ENCODE results near the gene PIEZO1.
"Not testable (repeated sequence)": the region's sequence is repeated elsewhere in the genome, so short reads cannot be mapped to it uniquely, and the experiment has no call there.

PIEZO1 gene

GRCh38 chr16:88685156-88686061 is 99.6 kb downstream of the PIEZO1 start:
- DNase-seq: no peak

DNA sequence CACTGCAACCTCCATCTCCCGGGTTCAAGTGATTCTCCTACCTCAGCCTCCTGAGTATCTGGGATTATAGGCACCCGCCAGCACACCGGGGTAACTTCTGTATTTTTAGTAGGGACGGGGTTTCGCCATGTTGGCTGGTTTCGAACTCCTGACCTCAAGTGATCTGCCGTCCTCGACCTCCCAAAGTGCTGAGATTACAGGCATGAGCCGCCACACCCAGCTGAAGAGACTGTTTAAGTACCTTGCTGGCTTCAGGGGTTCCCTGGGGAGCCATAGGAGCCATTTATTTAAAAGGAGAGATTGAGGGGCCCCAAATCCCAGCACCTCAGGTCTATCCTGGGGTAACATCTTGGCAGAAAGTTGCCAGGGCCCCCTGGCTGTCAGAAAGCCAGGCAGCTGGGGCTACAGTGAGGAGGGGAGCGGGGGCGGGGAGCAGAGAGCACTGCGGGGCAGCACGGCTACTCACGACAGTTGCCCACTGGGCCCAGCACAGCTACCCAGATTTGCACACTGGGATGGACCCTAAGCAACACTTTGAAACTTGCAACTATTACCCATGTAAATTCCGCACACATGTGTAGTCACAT is 100.4 kb downstream of the PIEZO1 start:
- DNase-seq: no peak

- DNase-seq: no peak
Observed at GRCh38 chr16:88681709-88682451, 103.1 kb downstream of the PIEZO1 start.

DNA sequence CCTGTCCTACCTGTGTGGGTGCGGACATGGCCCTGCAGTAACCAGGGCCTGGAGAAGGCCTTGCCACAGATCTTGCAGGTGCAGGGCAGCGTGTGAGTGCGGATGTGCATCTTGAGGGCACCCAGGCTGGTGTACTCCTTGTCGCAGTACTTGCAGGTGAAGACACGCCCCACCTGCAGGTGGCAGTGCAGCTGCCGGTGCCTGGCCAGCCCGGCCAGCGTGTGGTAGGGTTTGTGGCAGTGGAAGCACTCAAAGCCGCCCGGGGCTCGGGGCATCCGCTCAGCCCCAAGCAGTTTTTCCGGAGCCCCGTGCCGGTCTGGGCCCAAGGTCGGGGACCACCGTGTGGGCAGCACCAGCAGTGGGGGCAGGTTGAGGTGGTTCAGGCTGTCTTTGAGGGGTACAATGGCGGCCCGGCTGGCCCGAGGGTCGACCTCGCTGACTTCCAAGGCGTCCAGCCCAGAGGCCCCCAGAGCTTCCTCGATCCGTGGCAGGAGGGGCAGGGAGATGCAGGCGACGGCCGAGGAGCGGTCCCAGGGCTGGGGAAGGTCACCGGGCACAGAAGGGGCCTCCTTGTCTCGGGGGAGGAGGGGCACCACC is 103.8 kb downstream of the PIEZO1 start:
- no peak for DNase-seq

DNA sequence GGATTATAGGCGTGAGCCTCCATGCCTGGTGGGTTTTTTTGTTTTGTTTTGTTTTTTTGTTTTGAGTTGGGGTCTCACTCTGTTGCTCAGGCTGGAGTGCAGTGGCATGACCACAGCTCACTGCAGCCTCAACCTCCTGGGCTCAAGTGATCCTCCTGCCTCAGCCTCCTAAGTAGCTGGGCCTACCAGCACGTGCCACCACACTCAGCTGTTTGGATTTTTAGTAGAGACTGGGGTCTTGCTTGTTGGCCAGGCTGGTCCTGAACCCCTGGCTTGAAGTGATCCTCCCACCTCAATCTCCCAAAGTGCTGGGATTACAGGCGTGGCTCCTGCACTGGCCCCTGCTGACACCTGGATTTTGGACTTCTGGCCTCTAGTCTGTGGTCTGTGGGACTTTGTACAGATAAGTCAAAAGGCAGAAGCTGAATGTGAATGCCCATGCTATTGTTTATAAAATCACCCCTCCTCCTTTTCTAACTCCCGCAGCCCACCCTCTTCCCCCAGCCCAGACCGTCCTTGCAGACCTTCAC is 104.4 kb downstream of the PIEZO1 start:
- DNase-seq: no peak

DNA sequence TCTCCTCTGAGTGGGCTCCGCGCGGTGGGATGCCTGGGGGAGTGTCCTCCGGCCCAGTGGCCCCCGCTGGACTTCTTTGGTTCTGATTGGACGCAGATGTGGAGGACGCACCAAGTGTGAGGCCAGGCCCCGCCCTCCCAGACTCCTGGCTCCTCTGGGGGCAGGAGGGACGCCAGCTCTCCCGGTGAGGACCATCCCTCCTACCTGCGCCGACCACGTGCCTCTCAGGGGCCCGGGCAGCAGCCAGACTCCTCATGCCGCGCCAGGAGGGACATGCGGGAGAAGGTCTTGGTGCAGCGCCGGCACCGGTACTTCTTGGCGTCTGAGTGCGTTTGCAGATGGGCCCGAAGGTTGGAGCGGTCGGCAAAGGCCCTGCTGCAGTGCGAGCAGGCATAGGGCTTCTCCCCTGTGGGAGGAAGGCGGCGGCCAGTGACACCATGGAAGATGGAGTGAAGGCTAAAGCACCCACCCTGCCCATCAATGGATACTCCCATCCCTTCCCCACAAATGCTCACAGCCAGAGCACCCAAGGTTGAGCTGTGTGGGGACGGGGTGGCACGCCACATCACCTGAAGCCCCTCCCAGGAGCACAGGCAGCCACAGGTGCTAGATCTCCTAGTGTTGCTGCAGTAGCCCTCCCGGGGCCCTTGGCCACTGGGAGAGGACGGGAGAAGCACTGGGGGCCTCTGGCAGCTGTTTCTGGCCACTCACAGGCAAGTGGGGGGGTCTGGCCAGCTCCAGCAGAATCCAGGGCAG is 106.6 kb downstream of the PIEZO1 start:
- no peak for DNase-seq

DNA sequence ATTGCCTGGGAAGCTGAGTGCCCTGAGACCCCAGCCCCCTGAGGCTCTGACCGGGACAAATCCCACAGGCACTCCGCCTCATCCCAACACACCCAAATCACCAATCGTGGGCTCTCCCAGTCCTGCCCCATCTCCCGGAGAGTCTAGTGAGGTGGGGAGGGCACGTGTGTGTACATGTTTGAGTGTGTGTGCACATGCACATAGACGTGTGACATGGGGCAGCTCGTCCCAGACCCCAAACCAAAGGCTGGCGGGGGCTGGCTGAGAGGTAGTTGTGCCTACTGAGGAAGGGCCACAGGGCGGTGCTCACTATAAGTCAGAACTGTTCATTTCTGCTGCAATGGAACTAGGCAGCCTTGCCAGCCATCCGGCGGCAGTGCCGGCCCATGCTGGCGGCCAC is 107.3 kb downstream of the PIEZO1 start:
- DNase-seq: no peak

DNA sequence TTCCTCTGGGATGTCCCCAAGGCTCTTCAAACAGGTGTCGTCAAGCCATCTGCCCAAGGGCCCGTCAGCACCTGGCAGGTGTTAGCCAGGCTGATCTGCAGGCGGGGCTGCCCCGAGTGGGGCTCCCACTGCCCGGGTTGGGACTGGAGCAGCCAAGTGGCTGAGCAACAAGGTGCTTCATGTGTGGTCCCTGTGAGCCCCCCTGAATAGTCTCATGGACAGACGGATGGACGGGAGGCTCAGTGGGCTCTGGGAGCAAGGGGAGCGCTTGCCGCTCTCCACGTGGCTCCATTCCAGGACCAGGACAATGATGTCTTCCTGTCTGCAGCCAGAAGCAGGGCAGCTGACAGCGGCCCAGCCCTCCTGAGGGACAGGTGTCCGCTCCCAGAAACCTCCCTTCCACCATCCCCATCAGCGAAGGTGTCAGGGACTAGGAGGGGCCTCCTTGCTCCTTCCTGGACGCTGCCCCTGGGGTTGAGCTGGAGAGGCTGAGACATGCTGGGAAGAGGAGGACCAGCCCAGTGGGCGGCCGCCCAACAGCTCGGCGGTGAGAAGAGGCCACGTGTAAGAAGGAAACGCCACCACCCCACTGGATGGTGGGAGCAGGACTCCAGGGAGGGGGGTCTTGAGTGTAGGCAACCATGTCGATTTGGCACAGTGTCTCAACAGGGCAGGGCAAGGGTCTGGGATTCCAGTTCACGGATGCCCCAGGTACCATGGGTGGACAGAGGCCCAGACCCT is 108.3 kb downstream of the PIEZO1 start:
- DNase-seq: no peak

DNA sequence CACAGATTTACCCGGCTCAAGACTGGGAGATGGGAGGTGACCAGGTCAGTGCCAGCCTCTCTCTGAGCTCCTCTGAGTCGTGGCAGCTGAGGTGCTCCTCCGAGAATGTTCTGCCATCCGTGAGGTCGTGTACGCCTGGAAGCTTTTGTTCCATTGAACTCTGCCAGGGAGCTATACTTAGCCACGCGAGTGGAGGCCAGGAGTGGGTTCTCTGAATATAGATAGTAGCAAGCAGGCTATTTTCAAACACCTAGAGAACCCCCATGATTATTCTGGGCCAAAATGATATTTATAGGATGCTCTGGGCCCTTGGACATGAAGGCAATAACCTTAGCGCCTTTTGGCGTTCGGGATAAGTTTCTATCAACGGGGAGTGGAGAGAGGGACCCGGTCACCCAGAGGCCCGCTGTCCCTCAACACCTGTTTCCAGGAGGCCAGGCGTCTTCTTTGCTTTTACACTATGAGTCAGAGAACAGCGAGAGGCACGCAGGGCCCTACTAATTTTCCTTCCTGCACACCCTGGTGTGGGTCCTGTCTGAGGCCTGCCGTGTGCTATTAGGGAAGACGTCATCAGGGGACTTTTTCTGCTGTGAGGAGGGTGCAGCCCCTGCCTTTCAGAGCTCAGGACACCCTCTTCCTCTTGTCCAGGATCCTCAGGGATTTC is 111.2 kb downstream of the PIEZO1 start:
- DNase-seq: no peak

GRCh38 chr16:88672776-88673175 is 112.2 kb downstream of the PIEZO1 start:
- DNase-seq: no peak

GRCh38 chr16:88671806-88672205 is 113.2 kb downstream of the PIEZO1 start:
- DNase-seq: no peak

- DNase-seq: no peak
Observed at GRCh38 chr16:88669980-88670379, 115.0 kb downstream of the PIEZO1 start.

- not testable (repeated sequence) for DNase-seq
Observed at GRCh38 chr16:88669493-88669892, 115.5 kb downstream of the PIEZO1 start.

DNA sequence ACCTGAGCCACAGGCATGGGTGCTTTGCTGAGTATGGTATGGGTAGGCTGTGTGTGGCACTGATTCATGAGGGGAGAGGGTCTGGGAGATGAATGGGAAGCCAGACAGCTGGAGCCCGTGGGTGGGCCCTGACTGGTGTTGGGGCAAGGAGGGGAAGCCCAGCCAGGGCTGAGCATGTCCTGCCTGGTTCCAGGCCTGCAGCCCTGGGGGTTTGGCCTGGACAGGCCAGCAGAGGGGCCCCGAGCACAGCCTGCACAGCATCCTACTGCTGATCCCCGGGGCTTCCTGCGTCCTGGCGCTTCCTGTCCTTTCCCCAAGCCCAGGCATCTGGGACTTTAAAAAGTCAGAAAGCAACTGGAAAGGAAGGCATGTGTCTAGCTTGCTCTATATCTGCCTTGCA is 117.6 kb downstream of the PIEZO1 start:
- no peak for DNase-seq

- DNase-seq: no peak
Observed at GRCh38 chr16:88665570-88665969, 119.5 kb downstream of the PIEZO1 start.
